Gastrocnemius medialis (tissue), 4 donors: ENCODE results near the gene MAP2.

Experiments
- POLR2A ChIP-seq, 2 donors: fragments of 450-650 bp; IDR thresholded peaks; one replicate each; pipeline ENCODE4 v1.6.1; 2017; ENCODE audit warnings: antibody characterized with exemption in 2 of 2, mild to moderate bottlenecking in 2 of 2, moderate library complexity in 2 of 2
- TF ChIP-seq, protein P1 (sequence below), 5 experiments: fragments of 450-650 bp in 3 of 5; fragments of 200-600 bp in 2 of 5; sonication (generic) in 2 of 5; IDR thresholded peaks in 4 of 5; conservative IDR thresholded peaks in 1 of 5; 1 replicate in 4 of 5; 2 replicates in 1 of 5; pipeline ENCODE4 v1.5.1; 2016 to 2019; ENCODE audit warnings: antibody characterized with exemption in 5 of 5, mild to moderate bottlenecking in 3 of 5, moderate library complexity in 3 of 5

DNA sequence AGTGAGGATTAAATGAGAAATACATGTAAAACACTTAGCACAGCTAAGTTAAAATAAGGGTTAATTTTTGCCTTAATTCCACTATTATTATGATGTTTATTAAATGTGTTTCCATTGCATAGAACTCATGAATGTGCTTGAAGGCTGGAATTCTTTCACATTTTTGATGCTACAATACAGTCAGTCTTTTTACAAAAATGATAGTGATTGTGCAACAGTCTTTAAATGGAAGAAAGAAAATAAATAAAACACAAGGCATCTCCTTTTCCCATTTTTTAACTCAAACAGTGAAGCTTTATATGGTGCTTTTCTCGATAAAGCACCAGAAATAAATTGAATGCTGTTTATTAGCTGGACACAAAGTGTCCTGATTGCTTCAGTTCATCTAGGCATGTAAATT is 123.9 kb downstream of the MAP2 start:
- TF ChIP-seq, protein P1, sequence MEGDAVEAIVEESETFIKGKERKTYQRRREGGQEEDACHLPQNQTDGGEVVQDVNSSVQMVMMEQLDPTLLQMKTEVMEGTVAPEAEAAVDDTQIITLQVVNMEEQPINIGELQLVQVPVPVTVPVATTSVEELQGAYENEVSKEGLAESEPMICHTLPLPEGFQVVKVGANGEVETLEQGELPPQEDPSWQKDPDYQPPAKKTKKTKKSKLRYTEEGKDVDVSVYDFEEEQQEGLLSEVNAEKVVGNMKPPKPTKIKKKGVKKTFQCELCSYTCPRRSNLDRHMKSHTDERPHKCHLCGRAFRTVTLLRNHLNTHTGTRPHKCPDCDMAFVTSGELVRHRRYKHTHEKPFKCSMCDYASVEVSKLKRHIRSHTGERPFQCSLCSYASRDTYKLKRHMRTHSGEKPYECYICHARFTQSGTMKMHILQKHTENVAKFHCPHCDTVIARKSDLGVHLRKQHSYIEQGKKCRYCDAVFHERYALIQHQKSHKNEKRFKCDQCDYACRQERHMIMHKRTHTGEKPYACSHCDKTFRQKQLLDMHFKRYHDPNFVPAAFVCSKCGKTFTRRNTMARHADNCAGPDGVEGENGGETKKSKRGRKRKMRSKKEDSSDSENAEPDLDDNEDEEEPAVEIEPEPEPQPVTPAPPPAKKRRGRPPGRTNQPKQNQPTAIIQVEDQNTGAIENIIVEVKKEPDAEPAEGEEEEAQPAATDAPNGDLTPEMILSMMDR (IDR thresholded peaks at IDR 0.05 in 4 of 5, conservative IDR thresholded peaks at IDR 0.05 in 1 of 5) = no peak
- TF ChIP-seq POLR2A (IDR thresholded peaks at IDR 0.05) = no peak
